Subcutaneous abdominal adipose tissue (tissue), 5 donors: ENCODE results near the gene RPS6KC1.
"Not testable (repeated sequence)": the region's sequence is repeated elsewhere in the genome, so short reads cannot be mapped to it uniquely, and the experiment has no call there.

Experiments used
- H3K27ac ChIP-seq: one replicate; pipeline ENCODE4 v1.7.0; 2013; ENCODE audit warnings: low read depth, mild to moderate bottlenecking, inconsistent platforms, low read length, moderate library complexity
- H3K27me3 ChIP-seq, 5 donors: one replicate each; pipeline ENCODE4 v1.7.0; 2013; ENCODE audit warnings: low read length in 5 of 5, inconsistent platforms in 1 of 5; ENCODE audit not compliant: control insufficient read depth in 5 of 5, insufficient read depth in 4 of 5
- H3K36me3 ChIP-seq, 5 donors: one replicate each; pipeline ENCODE4 v1.7.0; 2013; ENCODE audit warnings: low read length in 5 of 5; ENCODE audit not compliant: control insufficient read depth in 5 of 5, insufficient read depth in 5 of 5
- H3K4me1 ChIP-seq, 5 donors: one replicate each; pipeline ENCODE4 v1.7.0; 2013; ENCODE audit warnings: low read length in 5 of 5, mild to moderate bottlenecking in 3 of 5, moderate library complexity in 1 of 5; ENCODE audit not compliant: control insufficient read depth in 5 of 5, insufficient read depth in 5 of 5
- H3K4me3 ChIP-seq, 5 donors: one replicate each; pipeline ENCODE4 v1.7.0; 2013; ENCODE audit warnings: low read length in 5 of 5, low read depth in 1 of 5
- H3K9ac ChIP-seq, 5 donors: one replicate each; pipeline ENCODE4 v1.7.0; 2013; ENCODE audit warnings: low read length in 5 of 5, mild to moderate bottlenecking in 4 of 5, moderate library complexity in 3 of 5
- H3K9me3 ChIP-seq, 5 donors: one replicate each; pipeline ENCODE4 v1.7.0; 2013; ENCODE audit warnings: low read length in 5 of 5; ENCODE audit not compliant: control insufficient read depth in 5 of 5
- donor health status: healthy.
- donor health status: healthy.
- donor health status: healthy.
- donor health status: healthy.
- donor health status: healthy.

Gene RPS6KC1

DNA sequence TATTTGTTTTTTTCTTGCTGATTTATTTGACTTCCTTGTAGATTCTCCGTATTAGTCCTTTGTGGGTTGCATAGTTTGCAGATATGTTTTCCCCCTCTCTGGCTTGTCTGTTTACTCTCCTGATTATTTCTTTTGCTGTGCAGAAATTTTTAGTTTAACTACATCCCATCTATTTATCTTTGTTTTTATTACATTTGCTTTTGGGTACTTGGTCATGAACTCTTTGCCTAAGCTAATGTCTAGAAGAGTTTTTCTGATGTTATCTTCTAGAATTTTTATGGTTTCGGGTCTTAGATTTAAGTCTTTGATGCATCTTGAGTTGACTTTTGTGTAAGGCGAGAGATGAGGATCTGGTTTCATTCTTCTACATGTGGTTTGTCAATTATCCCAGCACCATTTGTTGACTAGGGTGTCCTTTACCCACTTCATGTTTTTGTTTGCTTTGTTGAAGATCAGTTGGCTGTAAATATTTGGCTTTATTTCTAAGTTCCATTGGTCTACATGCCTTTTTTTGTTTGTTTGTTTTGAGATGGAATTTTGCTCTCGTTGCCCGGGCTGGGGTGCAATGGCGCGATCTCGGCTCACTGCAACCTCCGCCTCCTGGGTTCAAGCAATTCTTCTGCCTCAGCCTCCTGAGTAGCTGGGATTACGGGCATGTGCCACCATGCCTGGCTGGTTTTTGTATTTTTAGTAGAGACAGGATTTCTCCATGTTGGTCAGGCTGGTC lies 145.4 kb downstream of the RPS6KC1 start:
- H3K4me1 ChIP-seq, H3K9me3 ChIP-seq, H3K9ac ChIP-seq, H3K27me3 ChIP-seq, H3K27ac ChIP-seq, H3K4me3 ChIP-seq: not testable (repeated sequence)
- peaks cover 0 to 14% (median 8%) of the 10 kb centered on the region in 5 donors for H3K36me3 ChIP-seq

DNA sequence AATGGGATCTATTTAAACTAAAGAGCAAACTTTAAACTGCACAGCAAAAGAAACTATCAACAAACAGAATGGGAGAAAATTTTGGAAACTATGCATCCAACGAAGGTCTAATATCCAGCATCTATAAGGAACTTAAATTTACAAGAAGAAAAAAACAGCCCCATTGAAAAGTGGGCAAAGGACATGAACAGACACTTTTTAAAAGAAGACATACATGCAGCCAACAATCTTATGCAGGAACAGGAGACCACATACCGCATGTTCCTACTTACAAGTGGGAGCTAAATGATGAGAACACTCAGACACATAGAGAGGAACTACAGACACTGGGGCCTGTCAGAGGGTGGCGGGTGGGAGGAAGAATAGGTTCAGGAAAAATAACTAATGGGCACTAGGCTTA lies 149.6 kb downstream of the RPS6KC1 start:
- Histone ChIP-seq H3K36me3 (peaks cover 7 to 16% (median 16%) of the 10 kb centered on the region in 5 donors), H3K27ac (no peak overlapping the region)

DNA sequence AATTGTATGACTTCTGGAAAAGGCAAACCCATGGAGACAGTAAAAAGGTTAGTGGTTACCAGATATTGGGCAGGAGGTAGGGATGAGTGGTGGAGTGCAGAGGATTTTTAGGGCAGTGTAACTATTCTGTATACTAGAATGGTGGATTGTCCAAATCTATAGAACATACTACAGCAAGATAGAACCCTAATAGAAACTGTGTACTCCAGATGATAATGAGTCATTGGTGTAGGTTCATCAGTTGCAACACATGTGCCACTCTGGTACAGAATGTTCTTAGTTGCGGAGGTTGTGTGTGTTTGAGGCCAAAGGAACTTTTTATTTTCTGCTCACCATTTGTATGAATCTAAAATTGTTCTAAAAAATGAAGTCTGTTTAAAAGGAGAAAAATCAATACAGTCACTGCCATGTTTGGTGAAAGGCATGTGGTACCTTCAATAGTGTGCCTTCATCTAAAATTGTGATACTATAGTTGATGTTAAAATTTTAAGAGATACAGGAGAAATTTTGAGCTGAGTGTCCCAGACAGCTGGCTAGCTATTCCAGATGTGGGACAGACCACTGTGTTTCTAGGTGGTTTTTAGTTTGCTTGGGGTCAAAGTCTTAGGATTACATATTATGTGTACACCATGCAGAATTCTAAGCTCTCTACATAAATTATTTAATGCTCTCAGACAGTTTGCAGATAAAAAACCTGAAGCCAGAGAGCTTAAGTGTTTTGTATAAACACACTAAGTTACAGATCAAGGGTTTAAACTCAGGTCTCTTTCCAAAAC lies 150.5 kb downstream of the RPS6KC1 start:
- Histone ChIP-seq H3K4me3 (no peak overlapping the region), H3K27ac (no peak overlapping the region), H3K36me3 (peaks cover 7 to 16% (median 16%) of the 10 kb centered on the region in 5 donors), H3K9ac (no peak overlapping the region), H3K4me1 (no peaks in the 10 kb centered on the region), H3K9me3 (peaks cover 0 to 9% (median 7%) of the 10 kb centered on the region in 5 donors), H3K27me3 (no peaks in the 10 kb centered on the region)

More for the DNA sequence above, 149.6 kb downstream of the RPS6KC1 start:
- Histone ChIP-seq H3K4me1 (no peaks in the 10 kb centered on the region), H3K4me3 (no peak overlapping the region), H3K9me3 (peaks cover 0 to 9% (median 7%) of the 10 kb centered on the region in 5 donors), H3K9ac (no peak overlapping the region), H3K27me3 (no peaks in the 10 kb centered on the region)

DNA sequence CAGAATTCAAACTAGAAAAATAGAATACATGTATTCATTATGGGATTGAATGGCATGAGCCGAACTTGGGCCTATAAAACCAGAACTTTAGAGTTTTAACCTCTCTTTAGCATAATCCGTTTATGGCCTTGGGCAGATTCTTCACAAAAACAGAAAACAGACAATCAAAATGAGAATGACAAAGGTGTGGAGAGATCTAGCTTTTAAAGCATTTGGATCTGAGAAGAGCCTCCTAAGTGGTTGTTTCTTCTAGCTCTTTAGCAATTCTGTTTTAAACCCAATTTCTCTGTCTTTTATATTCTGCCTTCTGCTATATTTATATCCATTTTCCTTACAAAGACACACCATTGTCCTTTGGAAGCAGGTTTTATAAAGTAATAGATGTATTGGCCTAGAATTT lies 160.2 kb downstream of the RPS6KC1 start:
- H3K4me1 ChIP-seq = no peaks in the 10 kb centered on the region
- H3K9ac ChIP-seq = no peak overlapping the region
- no peaks in the 10 kb centered on the region for H3K27me3 ChIP-seq
- peaks cover 4 to 26% (median 17%) of the 10 kb centered on the region in 5 donors for H3K36me3 ChIP-seq
- no peaks in the 10 kb centered on the region for H3K9me3 ChIP-seq
- no peak overlapping the region for H3K4me3 ChIP-seq
- no peak overlapping the region for H3K27ac ChIP-seq

DNA sequence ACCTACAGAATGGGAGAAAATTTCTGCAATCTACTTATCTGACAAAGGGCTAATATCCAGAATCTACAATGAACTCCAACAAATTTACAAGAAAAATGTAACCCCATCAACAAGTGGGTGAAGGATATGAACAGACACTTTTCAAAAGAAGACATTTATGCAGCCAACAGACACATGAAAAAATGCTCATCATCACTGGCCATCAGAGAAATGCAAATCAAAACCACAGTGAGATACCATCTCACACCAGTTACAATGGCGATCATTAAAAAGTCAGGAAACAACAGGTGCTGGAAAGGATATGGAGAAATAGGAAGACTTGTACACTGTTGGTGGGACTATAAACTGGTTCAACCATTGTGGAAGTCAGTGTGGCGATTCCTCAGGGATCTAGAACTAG lies 168.0 kb downstream of the RPS6KC1 start:
- H3K27me3 ChIP-seq, H3K27ac ChIP-seq, H3K9me3 ChIP-seq, H3K4me3 ChIP-seq, H3K4me1 ChIP-seq, H3K9ac ChIP-seq: not testable (repeated sequence)
- H3K36me3 ChIP-seq = peaks cover 0 to 10% (median 3%) of the 10 kb centered on the region in 5 donors

DNA sequence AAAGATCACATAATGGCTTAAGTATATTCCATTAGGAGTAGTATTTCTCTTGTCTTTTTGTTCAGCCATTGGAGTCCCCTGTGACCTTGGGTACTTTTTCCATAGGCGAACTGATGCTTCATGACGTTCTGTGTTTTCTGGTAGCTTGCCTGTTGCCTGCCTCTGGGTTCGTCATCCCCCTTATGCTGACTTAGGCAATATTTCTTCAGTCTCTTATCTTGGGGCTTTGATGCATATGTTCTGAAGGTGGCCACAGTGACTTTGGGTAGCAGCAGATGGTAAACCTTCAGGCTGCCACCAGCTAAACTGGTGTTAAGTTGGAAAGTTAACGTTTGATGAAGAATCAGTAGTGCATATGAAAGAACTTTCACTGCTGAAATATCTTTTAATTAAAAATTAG lies 170.2 kb downstream of the RPS6KC1 start:
- H3K4me1 ChIP-seq = no peaks in the 10 kb centered on the region
- H3K9ac ChIP-seq = no peak overlapping the region
- H3K27me3 ChIP-seq = no peaks in the 10 kb centered on the region
- H3K9me3 ChIP-seq = no peaks in the 10 kb centered on the region
- H3K27ac ChIP-seq = no peak overlapping the region
- H3K36me3 ChIP-seq = peaks cover 0 to 5% (median 0%) of the 10 kb centered on the region in 5 donors
- no peak overlapping the region for H3K4me3 ChIP-seq

DNA sequence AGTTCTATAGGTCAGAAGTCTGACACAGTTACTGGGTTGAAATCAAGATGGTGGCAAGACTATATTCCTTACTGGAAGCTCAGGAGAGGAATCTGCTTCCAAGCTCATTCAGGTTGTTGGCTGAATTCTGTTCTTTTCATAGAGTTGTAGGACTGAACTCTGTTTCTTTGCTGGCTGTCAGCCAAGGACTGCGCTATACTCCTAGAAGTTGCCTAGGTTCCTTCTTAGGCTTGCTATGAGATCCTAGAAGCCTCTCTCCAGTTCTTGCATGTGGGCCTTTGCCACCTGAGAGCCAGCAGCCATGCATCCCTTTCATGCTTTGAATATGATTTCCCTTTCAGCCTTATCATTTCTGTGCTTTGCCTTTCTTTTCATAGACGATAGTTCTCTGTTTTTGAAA lies 176.4 kb downstream of the RPS6KC1 start:
- no peaks in the 10 kb centered on the region for H3K9me3 ChIP-seq
- no peaks in the 10 kb centered on the region for H3K4me1 ChIP-seq
- H3K9ac ChIP-seq = no peak overlapping the region
- no peaks in the 10 kb centered on the region for H3K27me3 ChIP-seq
- no peak overlapping the region for H3K27ac ChIP-seq
- H3K4me3 ChIP-seq = no peak overlapping the region
- H3K36me3 ChIP-seq = peaks cover 4 to 7% (median 5%) of the 10 kb centered on the region in 5 donors

DNA sequence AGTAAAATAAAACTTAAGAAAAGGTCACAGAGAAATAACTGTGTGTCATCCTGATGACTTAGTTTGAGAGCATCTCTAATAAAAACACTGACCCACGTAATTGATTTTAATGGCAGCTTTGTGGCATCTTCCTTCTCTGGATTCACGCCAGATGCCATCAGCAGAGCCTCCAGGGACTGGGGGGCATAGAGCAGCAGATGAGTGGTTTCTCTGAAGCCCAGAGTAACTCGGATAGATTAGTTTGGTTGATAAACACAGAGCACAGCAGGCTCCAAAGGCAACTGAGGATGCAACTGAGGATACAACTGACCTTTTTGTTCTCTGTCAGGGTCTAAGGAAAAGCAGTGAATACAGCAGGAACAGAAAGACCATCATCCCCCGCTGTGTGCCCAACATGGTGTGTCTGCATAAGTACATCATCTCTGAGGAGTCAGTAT lies 180.8 kb downstream of the RPS6KC1 start:
- H3K36me3 ChIP-seq = peaks cover 5 to 17% (median 8%) of the 10 kb centered on the region in 5 donors
- no peak overlapping the region for H3K4me3 ChIP-seq
- H3K9me3 ChIP-seq = no peaks in the 10 kb centered on the region
- H3K9ac ChIP-seq = no peak overlapping the region
- no peaks in the 10 kb centered on the region for H3K27me3 ChIP-seq
- H3K4me1 ChIP-seq = no peaks in the 10 kb centered on the region
- H3K27ac ChIP-seq = no peak overlapping the region

DNA sequence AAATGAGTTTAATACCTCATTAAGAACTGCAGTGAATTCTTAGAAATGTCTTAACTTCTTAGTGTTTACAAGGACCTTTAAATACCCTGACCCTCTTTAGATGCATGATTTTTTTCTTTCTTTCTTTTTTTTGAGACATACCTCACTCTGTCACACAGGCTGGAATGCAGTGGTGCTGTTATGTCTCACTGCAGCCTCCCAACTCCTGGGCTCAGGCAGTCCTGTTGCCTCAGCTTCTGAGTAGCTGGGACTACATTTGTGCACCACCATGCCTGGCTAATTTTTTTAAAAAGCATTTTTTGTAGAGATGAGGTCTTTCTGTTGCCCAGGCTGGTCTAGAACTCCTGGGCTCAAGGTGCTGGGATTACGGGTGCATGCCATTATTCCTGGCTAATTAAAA lies 191.8 kb downstream of the RPS6KC1 start:
- no peaks in the 10 kb centered on the region for H3K27me3 ChIP-seq
- H3K4me1 ChIP-seq = no peaks in the 10 kb centered on the region
- peaks cover 13 to 25% (median 21%) of the 10 kb centered on the region in 5 donors for H3K36me3 ChIP-seq
- H3K9ac ChIP-seq = no peak overlapping the region
- no peak overlapping the region for H3K4me3 ChIP-seq
- no peaks in the 10 kb centered on the region for H3K9me3 ChIP-seq
- H3K27ac ChIP-seq = no peak overlapping the region

DNA sequence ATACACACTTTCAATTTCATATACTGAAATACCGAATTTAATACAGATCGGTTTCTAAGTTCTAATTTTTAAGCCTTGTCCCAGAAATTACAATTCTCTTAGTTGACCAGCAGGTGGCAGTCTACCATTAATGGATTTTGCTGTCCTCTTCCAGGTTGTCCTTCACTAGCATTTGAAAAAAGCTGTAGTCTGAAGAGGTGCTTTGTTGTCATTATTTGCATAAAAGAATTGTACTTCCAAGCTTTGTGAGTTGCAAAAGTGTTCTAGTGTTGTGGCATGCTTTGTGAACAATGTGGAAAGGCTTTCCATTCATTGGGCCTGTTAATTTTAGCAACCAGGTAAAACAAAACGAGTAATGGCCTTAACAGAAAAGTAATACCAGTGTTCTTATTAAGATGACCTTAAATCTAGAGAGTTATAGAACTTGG lies 193.6 kb downstream of the RPS6KC1 start:
- Histone ChIP-seq H3K27ac (no peak overlapping the region), H3K9ac (no peak overlapping the region), H3K4me1 (no peaks in the 10 kb centered on the region), H3K4me3 (no peak overlapping the region), H3K36me3 (peaks cover 13 to 24% (median 21%) of the 10 kb centered on the region in 5 donors), H3K27me3 (no peaks in the 10 kb centered on the region), H3K9me3 (no peaks in the 10 kb centered on the region)
